NOMO-1 treated with DMSO at 0.1 percent for 48 hours (cell line): ENCODE data around the gene CISD2.
"Not testable (repeated sequence)": the region's sequence is repeated elsewhere in the genome, so short reads cannot be mapped to it uniquely, and the experiment has no call there.

ENCODE experiments used
- DNase-seq: peaks from one replicate; lab custom pipeline; 2025; ENCODE audit not compliant: unreplicated experiment; lab: John Stamatoyannopoulos, UW

The CISD2 gene

GRCh38 chr4:102901804-102902203, 33.0 kb downstream of the CISD2 start:
- no peak for DNase-seq

- peak; percentile 7 for DNase-seq
Observed at GRCh38 chr4:102918859-102919258, 50.1 kb downstream of the CISD2 start.

GRCh38 chr4:102919697-102920096, 50.9 kb downstream of the CISD2 start:
- not testable (repeated sequence) for DNase-seq

GRCh38 chr4:102935716-102936115, 66.9 kb downstream of the CISD2 start:
- no peak for DNase-seq

- DNase-seq, result not testable (repeated sequence)
Observed at GRCh38 chr4:102938063-102938462, 69.3 kb downstream of the CISD2 start.
